ENCODE results near the gene SNX17.
"Not testable (repeated sequence)": the region's sequence is repeated elsewhere in the genome, so short reads cannot be mapped to it uniquely, and the experiment has no call there.

Gene SNX17

GRCh38 chr2:27370026-27370815 lies at the start of gene SNX17, which contains the start of gene EIF2B4:
Gene SNX17, plus strand, starts transcription at chr2:27370616. Its CDS starts 128 bp downstream, at chr2:27370744.
Gene EIF2B4, minus strand, starts transcription at chr2:27370338. Its CDS starts 24 bp downstream, at chr2:27370314.
- peak; percentile 46 for DNase-seq

GRCh38 chr2:27320958-27321543 lies 49.4 kb upstream of the SNX17 start:
- DNase-seq, result no peak

DNA sequence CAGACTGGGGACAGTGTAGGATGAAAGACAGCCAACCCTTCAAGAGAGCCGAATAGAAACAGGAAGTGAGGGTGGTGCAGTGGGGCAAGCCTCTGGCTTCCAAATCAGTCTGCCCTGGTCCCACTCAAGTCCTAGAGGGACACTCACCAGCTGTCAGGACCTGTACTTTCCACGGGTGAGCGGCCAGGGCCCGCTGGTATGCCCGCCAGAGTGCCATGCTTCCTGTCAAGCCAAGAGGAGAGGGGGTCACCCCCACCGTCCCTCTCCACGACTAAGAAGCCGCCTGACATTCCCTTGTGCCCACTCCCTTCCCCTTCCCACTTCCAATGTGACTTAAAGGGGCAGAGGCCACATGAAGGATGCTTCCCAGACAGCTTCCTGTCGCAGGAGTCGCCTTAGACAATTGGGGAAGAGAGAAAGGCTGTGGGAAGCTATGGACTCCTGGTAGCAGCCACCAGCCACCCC lies 48.1 kb upstream of the SNX17 start:
- DNase-seq, result no peak

DNA sequence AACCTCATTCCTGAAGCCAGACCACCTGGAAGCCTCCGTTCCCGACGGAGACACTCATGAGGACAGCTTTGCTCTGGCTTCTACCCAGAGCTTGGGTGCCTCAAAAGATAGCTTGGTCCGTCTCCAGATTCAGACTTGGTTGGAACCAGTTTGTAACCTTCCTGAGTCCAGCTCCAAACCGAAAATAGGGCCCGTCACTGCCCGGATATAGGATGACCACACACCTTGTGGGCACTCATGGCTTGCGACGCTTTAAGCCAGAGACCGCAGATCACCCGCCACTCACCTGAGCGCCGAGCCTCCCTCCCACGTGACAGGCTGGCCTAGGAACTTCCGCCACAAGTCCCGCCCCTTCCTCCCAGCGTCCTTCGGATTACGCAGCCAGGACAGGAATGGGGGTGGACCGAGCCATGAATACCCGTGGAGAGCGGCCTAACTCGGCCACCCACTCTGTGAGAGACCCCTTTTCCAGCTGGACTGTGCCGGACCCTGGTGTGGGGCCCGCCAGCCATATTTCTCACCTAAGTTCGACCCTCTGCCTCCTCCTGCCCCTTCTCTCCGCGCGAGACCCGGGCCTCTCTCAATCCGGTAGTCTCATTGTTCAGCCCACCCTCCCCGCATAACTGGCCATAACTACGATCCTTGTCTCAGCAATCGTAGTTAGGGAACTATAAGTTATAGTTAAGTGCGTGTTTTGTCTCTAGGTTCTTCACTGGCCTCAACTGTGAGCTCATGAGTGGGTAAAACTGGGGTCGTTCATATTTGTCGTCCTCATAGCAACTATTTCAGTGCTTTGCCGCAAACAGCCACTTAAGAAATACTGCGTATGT lies 47.4 kb upstream of the SNX17 start, which contains the start of gene MPV17:
Gene MPV17 (minus strand): TSS at position 332 of the 830 bp plus-strand sequence. CDS start 580 bp downstream, outside the sequence.
- DNase-seq, result no peak

GRCh38 chr2:27323596-27324285 lies 46.7 kb upstream of the SNX17 start:
- DNase-seq, result no peak

GRCh38 chr2:27324720-27325119 lies 45.7 kb upstream of the SNX17 start:
- DNase-seq, result no peak

GRCh38 chr2:27335311-27335710 lies 35.1 kb upstream of the SNX17 start:
- no peak for DNase-seq

DNA sequence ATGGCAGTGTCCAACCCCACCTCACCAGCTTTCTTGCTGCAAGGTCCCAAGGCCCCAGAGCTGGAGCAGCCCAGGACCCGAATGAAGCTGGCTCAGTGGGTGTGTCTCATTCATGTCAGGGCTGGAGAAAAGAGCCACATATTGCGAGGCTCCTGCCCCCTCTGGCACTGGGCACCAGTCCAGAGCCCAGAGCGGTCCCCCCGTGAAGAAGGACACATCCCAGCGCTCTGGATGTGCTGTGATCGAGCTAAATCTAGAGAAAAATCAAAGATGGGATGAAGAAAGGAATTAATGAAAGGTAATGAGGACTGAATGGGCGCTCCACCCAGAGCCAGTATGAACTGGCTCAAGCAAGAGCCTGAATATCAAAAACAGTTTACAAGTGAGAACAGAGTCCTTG lies 34.2 kb upstream of the SNX17 start:
- DNase-seq, result no peak

GRCh38 chr2:27347641-27348040 lies 22.8 kb upstream of the SNX17 start:
- no peak for DNase-seq

GRCh38 chr2:27350106-27350693 lies 20.2 kb upstream of the SNX17 start:
- no peak for DNase-seq

DNA sequence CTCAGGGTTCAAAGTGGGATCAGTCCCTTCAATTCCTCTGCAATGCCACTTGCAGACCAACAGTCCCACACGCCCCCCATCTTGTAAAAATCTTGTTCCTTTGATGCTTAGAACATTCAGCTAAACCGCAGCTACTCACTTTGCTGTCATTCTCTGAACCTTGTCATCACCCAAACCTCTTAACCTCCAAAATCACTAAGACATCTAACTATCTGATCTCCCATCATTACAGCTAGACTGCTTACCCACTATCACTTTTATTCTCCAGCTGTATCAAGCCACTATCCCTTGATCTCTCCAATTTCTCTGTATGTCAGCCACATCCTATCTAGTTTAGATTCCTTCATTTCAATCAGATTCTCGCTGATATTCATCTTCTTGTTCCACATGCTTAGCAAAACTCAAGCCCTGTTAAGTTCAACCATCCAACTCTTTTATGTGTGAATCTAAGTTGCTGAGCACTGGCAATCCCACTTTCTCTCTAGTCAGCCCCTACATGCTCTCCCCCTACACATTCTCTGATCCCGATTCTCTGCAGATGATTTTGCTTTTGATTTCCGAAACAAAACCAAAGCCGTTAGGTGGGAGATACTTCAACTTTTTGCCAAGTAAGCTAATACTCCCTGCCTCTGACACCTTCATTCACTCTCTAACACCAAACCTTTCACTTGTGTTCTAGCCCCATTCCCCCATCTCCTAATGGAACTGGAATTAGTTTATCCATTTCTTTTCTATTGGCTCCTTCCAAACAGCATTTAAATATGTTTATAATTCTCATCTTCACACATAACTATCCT lies 18.4 kb upstream of the SNX17 start:
- DNase-seq, result no peak

GRCh38 chr2:27353386-27353761 lies 17.0 kb upstream of the SNX17 start:
- DNase-seq, result not testable (repeated sequence)

DNA sequence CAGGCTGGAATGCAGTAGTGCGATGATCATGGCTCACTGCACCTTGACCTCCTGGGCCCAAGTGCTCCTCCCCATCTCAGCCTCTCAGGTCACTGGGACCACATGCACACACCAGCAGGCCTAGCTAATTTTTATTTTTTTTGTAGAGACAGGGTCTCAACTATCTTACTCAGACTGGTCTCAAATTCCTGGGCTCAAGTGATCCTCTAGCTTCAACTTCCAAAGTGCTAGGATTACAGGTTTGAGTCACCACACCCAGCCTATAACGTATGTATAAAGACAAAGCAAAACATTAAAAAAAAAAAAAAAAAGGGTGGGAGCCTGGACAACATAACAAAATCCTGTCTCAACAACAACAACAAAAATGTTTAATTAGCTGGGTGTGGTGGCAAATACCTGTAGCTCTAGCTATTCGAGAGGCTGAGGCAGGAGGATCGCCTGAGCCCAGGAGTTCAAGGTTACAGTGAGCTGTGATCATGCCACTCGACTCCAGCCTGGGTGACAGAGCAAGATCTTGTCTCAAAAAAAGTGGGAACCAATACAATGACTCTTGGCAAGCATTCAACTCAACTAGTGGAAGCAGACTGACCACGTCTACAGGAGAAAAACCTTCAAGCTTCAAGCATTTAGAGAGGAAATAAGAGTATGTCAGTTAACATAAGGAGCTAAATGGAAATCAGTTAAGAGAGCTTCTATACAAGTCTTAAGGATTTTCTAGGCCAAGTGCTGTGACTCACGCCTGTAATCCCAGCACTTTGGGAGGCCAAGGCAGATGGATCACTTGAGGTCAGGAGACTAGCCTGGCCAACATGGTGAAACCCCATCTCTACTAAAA lies 16.4 kb upstream of the SNX17 start:
- no peak for DNase-seq

DNA sequence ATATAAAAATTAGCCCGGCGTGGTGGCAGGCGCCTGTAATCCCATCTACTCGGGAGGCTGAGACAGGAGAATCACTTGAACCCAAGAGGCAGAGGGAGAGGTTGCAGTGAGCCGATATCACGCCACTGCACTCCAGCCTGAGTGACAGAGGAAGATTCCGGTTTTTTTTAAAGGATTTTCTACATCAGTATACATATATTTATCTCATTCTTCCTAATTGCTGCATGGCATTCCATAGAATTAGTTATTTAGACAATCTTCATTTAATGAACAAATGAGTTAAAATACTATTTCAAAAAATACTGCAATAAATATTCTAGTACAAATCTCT lies 15.9 kb upstream of the SNX17 start:
- no peak for DNase-seq

GRCh38 chr2:27356056-27356381 lies 14.4 kb upstream of the SNX17 start:
- no peak for DNase-seq

DNA sequence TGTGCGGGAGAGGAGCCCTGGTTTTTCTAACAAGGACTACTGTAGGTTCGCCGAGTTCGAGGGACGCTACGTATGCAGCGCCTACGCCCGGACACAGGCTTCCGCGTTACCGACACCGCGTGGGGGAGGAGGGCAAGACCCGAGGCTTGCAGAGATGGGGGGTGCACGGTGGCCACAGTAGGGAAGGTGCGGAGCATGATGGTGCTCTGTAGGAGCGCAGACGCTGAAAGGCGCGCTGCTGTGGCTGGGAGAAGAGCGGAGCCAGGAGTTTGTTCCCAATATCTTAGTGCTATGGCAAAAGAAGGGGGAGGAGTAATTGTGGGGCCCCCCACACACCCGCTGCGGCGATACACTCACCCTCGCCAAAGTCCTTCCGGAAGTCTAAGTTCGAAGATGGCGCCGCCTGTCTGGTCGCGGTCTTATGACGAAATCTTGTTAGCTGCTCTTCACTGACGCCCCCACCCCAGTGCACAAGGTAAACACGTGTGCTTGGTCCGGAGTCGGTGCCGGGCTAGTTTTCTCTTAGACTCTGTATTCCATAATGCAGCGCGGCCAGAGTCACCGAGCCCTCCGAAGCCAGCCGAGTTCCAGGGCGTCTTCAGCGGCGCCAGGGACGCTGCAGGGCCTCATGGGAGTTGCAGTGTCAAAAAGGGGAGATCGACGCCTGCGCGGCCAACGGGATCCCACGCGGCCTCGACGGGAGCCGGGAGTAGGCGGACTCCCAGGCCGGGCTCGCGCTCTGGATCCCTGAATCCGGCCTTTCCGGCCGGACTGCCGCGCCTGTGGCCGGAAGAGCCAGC lies 13.8 kb upstream of the SNX17 start, which contains the start of gene GTF3C2:
Gene GTF3C2 (minus strand): TSS at position 383 of the 800 bp plus-strand sequence. CDS start 13,210 bp downstream, outside the sequence.
- peak; percentile 49 for DNase-seq

- no peak for DNase-seq
Observed at GRCh38 chr2:27362678-27363420, 7.6 kb upstream of the SNX17 start.

DNA sequence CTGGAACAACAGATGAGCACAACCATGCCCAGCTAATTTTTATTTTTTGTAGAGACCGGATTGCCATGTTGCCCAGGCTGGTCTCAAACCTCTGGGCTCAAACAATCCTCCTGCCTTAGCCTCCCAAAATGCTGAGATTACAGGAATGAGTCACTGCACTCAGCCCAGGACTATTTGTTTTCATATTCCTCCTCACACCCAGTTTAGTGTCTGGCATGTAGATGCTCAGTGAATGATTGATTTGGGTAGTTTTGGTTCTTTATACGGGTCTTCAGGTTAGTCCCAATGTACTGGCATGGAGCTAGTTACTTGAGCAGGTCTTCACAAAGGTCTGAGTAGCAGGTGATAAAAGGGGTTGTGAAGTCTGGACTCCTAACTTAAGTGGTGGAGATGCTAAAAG lies 6.5 kb upstream of the SNX17 start:
- DNase-seq, result no peak

GRCh38 chr2:27369471-27370025 lies 868 bp upstream of the SNX17 start:
- no peak for DNase-seq
